22Rv1 (cell line): ENCODE measurements around the gene TMEM106C.

Experiments
- CTCF ChIP-seq: fragments of 450-650 bp; IDR thresholded peaks from 2 replicates; pipeline ENCODE4 v1.5.1; 2017; ENCODE audit warnings: mild to moderate bottlenecking
- ZFX ChIP-seq: fragments of 450-650 bp; IDR thresholded peaks from 2 replicates; pipeline ENCODE4 v1.6.1; 2017; ENCODE audit warnings: antibody characterized with exemption, borderline replicate concordance

DNA sequence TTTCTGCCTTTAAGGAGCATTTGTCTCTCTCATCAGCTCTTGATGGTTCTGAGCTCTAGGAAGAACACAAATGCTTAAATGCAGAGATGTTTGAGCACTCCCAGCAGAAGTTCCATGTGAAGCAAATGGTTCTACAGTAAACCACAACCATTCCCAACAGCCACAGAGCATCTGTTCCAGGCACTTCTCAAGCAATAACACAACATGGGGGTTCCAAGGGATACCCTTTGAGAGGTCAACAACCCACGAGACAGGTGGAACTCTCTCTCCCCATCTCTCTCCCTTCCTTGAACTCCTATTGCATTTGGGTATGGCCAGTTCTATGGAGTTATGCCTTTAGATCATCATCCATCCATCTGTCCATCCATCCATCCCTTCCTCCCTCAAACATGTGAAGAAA lies 46.1 kb downstream of the TMEM106C start:
- no peak for TF ChIP-seq CTCF
- TF ChIP-seq ZFX, result no peak
